GDM1 (cell line): Measurements from ENCODE around the gene MAST2.
"Not testable (repeated sequence)": the region's sequence is repeated elsewhere in the genome, so short reads cannot be mapped to it uniquely, and the experiment has no call there.

ENCODE experiments used
- DNase-seq: peaks from one replicate; lab custom pipeline; 2025; lab: John Stamatoyannopoulos, UW

Gene MAST2

DNA sequence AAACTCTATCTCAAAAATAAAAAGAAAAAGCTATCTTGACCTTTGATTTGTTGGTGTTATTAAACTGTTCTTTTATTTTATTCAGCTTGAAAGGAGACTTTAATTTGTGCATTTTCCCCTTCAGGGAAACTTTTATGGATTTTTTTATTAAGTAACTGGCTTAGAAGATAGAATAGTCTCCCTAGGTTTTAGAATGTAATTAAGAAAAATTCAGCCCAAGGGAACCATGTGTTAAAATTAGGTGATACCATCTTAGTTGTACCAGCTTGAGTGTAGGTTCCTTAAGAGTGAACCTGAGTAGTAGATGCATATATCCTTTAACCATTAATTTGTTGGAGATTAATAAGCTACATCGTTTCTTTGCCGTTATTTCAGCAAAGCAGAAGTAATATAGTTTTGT, 11.4 kb downstream of the MAST2 start:
- no peak for DNase-seq

- DNase-seq: no peak
Observed at GRCh38 chr1:45815667-45816458, 12.5 kb downstream of the MAST2 start.

GRCh38 chr1:45820173-45820572, 16.8 kb downstream of the MAST2 start:
- DNase-seq: no peak

GRCh38 chr1:45820788-45821187, 17.4 kb downstream of the MAST2 start:
- no peak for DNase-seq

DNA sequence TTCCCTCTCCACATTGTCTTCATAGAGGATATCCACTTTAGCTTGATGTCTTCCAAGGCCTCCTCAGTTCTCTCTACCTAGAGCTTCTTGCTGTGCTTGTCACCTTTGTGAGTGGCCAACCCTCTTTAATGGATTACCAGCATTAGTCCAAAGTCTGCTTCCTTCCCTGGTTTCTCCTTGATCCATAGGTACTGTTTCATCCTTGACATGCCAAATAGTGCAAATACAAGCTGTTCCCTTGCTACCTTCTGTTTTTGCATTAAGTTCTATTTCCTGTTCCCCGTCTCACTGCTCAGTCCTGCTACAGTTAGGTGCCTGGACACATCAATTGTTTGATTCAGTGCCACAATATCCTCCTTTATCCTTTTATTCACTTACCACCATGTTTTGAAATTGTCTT, 19.2 kb downstream of the MAST2 start:
- no peak for DNase-seq

DNA sequence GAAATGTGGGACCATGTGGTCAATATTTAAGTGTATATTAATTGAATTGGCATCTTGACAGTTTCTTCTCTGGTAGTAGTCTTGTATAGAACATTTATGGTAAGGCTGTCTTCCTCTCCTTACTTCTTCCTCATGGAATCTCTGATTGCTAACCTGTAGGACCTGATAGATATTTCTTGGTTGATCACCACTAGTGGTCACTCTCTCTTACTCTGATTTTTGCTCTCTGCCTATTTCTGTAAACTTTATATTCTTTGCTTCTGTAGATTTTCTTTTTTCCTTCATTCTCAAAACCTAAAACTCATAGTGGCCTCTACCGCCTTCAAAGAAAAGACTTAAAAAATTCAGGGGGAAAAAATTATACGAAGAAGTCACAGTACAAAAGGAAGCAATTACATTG, 21.2 kb downstream of the MAST2 start:
- no peak for DNase-seq

- no peak for DNase-seq
Observed at GRCh38 chr1:45827256-45827655, 23.8 kb downstream of the MAST2 start.

DNA sequence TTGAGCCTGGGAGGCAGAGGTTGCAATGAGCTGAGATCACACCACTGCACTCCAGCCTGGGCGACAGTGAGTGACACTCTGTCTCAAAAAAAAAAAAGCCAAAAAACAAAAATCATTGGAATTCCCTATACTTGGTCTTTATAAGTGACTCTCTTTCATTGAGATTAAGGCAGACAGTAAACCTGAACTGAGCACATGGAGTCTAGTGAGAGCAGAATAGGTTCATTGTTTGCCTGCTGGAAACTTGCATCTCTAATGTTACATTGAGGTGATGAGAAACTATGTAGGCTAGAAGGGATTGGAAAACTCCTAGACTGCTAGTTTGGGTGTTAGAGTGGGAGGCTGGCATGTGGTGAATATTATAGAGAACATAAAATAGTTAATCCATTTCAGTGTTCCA, 25.4 kb downstream of the MAST2 start:
- DNase-seq: no peak

GRCh38 chr1:45833361-45833760, 29.9 kb downstream of the MAST2 start:
- DNase-seq: no peak

DNA sequence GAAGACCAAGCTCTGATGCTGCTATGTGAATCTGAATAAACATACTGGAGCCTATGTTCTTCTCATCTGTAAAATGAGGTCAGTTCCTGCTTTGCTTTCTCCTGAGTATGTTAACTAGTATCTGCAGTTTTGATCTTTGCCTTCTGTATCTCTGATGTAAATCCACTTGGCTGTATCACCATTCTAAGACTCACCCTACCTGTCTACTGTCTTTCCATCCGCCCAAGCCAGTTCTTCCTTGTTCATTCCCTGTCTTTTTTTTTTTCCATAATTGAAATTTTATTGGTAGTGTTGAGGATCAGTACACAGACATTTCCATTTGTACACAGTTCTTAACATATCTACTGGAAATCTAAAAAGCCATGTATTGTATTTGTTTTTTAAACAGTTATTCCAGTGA, 31.3 kb downstream of the MAST2 start:
- DNase-seq: no peak

DNA sequence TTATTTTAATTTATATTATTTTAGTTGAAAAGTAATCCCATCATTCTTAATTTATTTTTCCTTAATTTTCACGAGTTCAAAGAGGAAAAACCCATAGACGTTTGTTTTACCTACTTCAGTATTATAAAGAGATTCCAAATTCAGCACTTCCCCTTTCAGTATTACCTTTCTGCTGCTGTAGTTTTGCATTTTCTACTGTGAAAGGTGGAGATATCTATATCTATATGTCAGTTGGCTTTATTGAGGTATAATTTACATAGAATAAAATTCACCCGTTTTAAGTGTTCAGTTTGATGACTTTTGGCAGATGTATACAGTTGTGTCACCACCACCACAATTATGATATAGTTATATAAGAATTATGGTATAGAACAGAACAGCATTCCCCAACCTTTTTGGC, 33.0 kb downstream of the MAST2 start:
- no peak for DNase-seq

DNA sequence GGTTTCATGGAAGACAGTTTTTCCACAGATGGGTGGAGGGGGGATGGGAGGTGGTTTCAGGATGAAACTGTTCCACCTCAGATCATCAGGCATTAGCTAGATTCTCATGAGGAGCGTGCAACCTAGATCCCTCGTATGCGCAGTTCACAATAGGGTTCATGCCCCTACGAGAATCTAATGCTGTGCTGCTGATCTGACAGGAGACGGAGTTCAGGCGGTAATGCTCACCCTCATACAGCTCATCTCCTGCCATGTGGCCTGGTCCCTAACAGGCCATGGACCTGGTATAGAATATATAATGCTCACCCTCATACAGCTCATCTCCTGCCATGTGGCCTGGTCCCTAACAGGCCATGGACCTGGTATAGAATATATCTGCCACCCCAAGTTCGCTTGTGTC, 33.4 kb downstream of the MAST2 start:
- DNase-seq: not testable (repeated sequence)

DNA sequence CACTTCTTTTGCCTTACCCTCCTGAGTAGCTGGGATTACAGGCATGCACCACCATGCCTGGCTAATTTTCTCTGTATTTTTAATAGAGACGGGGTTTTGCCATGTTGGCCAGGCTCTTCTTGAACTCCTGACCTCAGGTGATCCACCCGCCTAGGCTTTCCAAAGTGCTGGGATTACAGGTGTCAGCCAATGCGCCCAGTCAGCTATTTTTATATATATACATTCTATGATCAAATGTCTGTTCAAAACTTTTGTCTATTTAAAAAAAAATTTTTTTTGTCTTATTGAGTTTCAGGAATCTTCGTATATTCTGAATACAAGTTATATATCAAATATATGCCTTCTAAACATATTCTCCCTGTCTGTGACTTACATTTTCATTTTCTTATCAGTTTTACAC, 34.9 kb downstream of the MAST2 start:
- DNase-seq: not testable (repeated sequence)

DNA sequence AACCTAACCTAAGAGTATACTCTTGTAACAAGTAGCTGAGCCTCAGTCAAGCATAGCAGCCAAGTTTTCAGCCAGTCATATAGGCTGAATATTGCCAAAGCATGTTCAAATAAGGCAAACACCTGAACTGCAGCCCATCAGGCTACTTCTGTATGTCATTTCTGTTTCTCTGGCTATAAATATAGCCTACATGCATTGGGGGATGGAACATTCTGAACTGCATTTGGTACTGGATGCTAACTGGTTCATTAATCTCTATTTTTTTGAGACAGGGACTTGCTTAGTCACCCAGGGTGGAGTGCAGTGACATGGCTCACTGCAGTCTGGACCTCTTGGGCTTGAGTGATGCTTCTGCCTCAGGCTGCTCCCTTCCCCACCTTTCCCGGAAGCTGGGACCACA, 37.3 kb downstream of the MAST2 start:
- no peak for DNase-seq

DNA sequence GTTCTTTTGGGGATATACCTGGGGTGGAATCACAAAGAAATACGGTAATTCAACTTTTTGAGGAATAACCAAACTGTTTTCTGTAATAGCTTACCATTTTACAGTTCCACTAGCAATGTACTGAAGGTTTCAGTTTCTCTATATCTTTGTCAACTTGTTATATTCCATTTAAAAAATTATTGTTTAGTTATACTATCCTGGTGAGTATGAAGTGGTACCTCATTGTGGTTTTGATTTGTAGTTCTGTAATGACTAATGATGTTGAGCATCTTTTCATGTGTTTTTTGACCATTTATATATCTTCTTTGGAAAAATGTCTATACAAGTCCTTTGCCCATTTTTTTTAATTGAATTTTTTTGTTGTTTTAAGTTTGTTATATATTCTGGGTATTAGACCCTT, 39.4 kb downstream of the MAST2 start:
- no peak for DNase-seq

- no peak for DNase-seq
Observed at GRCh38 chr1:45843474-45843905, 40.1 kb downstream of the MAST2 start.

DNA sequence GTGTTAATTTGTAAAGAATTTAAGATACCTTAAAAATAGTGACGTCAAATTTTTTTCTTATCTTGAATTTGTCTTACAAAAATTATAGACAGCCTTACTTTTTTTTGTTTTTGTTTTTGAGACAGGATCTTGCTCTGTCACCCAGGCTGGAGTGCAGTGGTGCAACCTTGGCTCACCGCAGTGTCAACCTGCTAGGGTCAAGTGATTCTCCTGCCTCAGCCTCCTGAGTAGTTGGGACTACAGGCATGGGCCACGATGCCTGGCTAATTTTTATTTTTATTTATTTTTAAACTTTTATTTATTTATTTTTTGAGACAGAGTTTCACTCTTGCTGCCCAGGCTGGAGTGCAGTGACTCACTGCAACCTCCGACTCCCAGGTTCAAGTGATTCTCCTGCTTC, 40.6 kb downstream of the MAST2 start:
- not testable (repeated sequence) for DNase-seq

DNA sequence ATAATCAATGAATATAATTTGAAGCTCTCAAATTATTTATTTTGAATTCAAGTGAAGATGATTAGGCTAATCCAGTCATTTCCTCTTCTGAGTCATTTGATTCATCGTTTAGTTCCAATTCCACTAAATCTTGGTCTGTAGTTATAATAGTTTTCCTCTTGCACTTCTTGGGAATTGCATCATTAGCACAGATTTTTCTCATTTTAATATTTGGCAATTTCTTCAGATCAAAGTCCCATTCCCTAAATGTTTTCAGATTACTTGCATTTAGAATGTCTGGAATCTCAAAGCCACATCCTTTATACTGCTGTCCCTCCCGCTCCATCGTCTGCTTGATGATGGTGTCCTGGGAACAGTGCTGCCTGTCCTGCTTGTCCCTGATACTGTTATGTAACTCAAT, 43.5 kb downstream of the MAST2 start:
- DNase-seq: no peak

DNA sequence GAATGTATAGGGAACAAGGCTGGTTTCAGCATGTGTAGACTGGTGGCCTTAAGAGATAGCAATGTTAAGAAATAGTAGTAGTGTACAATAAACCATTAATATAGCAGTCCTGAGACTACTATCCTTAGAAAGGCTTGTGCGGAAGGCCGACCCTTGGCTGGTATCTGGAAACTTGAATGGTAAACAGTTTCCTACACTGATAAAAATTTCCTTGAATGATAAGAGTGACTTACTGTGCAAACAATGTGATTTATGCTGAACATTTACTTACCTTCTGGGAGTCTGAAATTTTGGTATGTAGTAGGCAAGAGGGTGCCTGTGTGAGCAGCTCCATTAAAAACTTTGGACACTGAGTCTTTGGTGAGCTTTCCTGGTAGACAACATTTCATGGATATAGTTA, 44.7 kb downstream of the MAST2 start:
- no peak for DNase-seq

DNA sequence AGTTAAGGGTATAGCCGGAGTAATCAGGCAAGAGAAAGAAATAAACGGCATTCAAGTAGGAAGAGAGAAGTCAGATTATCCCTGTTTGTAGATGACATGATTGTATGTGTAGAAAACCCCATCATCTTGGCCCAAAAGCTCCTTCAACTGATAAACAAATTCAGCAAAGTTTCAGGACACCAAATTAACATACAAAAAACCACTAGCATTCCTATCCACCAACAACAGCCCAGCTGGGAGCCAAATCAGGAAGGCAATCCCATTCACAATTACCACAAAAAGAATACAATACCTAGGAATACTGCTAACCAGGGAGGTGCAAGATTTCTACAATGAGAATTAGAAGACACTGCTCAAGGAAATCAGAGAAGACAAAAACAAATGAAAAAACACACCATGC, 45.3 kb downstream of the MAST2 start:
- no peak for DNase-seq

- no peak for DNase-seq
Observed at GRCh38 chr1:45850017-45850416, 46.6 kb downstream of the MAST2 start.

DNA sequence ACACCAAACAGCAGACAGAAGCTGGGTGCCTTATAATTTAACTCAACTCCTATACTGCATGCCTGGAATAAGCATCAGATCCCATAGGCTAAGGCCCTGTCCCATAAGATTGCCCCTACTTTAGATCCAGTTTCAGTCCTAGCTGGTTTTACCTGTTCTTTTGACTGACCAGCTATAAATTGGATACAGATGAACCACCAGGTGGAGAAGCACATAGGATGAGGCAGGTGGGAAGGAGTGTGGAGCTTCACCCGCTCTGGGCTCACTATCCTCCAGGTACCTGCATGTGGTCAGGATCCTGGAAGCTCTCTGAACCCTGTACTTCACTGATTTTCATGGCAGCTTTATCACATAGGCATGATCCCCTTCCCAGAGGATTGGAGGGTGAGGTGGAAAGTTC, 51.3 kb downstream of the MAST2 start:
- no peak for DNase-seq

GRCh38 chr1:45857101-45857700, 53.8 kb downstream of the MAST2 start:
- DNase-seq: no peak
